Brain microvascular endothelial cell (primary cell): ENCODE data around the gene ISY1.
"Not testable (repeated sequence)": the region's sequence is repeated elsewhere in the genome, so short reads cannot be mapped to it uniquely, and the experiment has no call there.

ENCODE experiments used
- DNase-seq: peaks from one replicate; pipeline ENCODE4 v3.0.0-alpha.2; 2020
- H3K27ac ChIP-seq: fragments of 250-450 bp; sonication (Bioruptor Pico); 2 replicates; pipeline ENCODE4 v1.5.1; 2020; ENCODE audit warnings: mild to moderate bottlenecking, moderate library complexity
- H3K27me3 ChIP-seq: fragments of 250-450 bp; sonication (Bioruptor Pico); replicated peaks from 2 replicates; pipeline ENCODE4 v1.5.1; 2020; ENCODE audit warnings: mild to moderate bottlenecking
- H3K36me3 ChIP-seq: fragments of 250-450 bp; sonication (Bioruptor Pico); replicated peaks from 2 replicates; pipeline ENCODE4 v1.5.1; 2020; ENCODE audit warnings: mild to moderate bottlenecking
- H3K4me3 ChIP-seq: 2 replicates; pipeline ENCODE4 v1.5.1; 2011; ENCODE audit warnings: low read depth, mild to moderate bottlenecking, control low read depth, low read length, moderate library complexity
- in situ Hi-C: cut with HindIII; loops from 2 replicates; pipeline ENCODE4 v1.10.0; 2017; ENCODE audit warnings: low sequenced_read_pairs, low pct_ligation_motif_present
- TF ChIP-seq, protein P1 (sequence below): IDR thresholded peaks from 2 replicates; pipeline ENCODE4 v1.5.1; 2011; ENCODE audit warnings: low read depth, mild to moderate bottlenecking, moderate library complexity, low read length, control low read depth, inconsistent platforms; ENCODE audit errors: missing control alignments

The ISY1 gene

GRCh38 chr3:129112308-129113052, 48.4 kb downstream of the ISY1 start:
- peak; percentile 13 for DNase-seq
- in situ Hi-C loops: no loop called here
- H3K27me3 ChIP-seq: no peaks in the 10 kb centered on the region
- H3K36me3 ChIP-seq: peaks cover 20% of the 10 kb centered on the region
- no peak overlapping the region for H3K4me3 ChIP-seq
- no peak overlapping the region for H3K27ac ChIP-seq
- TF ChIP-seq, protein P1, sequence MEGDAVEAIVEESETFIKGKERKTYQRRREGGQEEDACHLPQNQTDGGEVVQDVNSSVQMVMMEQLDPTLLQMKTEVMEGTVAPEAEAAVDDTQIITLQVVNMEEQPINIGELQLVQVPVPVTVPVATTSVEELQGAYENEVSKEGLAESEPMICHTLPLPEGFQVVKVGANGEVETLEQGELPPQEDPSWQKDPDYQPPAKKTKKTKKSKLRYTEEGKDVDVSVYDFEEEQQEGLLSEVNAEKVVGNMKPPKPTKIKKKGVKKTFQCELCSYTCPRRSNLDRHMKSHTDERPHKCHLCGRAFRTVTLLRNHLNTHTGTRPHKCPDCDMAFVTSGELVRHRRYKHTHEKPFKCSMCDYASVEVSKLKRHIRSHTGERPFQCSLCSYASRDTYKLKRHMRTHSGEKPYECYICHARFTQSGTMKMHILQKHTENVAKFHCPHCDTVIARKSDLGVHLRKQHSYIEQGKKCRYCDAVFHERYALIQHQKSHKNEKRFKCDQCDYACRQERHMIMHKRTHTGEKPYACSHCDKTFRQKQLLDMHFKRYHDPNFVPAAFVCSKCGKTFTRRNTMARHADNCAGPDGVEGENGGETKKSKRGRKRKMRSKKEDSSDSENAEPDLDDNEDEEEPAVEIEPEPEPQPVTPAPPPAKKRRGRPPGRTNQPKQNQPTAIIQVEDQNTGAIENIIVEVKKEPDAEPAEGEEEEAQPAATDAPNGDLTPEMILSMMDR: no peak

DNA sequence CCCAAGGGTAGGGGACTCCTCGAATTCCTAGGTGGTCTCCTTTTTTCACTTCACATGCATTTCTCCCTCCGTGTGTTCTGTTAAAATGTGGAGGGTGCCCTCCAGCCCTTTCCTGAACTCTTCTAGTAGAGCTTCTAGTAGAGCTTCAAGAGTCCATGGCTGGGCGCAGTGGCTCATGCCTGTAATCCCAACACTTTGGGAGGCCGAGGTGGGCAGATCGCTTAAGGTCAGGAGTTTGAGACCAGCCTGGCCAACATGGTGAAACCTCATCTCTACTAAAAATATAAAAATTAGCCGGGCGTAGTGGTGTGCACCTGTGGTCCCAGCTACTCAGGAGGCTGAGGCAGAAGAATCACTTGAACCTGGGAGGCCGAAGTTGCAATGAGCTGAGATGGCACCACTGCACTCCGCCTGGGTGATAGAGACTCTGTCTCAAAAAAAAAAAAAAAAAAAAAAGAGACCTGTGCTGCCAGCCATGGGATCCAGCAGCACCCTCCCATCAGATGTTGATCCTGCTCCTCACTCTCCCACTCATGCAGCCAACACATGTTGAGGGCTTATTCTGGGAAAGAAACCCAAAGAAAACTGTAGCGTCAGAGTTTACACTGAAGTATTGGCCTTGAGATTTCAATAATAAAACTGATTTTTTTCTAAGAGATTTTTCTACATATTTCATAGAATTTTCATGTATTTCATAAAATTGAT, 49.6 kb downstream of the ISY1 start:
- H3K27ac ChIP-seq, DNase-seq, in situ Hi-C loops, H3K27me3 ChIP-seq, H3K4me3 ChIP-seq: not testable (repeated sequence)
- peaks cover 23% of the 10 kb centered on the region for H3K36me3 ChIP-seq

- in situ Hi-C loops: no loop called here
- no peak for DNase-seq
- Histone ChIP-seq H3K27me3 (no peaks in the 10 kb centered on the region), H3K27ac (no peak overlapping the region), H3K36me3 (peaks cover 13% of the 10 kb centered on the region), H3K4me3 (no peak overlapping the region)
- TF ChIP-seq, protein P1: no peak
Measured at GRCh38 chr3:129107793-129108192, 53.1 kb downstream of the ISY1 start.

DNA sequence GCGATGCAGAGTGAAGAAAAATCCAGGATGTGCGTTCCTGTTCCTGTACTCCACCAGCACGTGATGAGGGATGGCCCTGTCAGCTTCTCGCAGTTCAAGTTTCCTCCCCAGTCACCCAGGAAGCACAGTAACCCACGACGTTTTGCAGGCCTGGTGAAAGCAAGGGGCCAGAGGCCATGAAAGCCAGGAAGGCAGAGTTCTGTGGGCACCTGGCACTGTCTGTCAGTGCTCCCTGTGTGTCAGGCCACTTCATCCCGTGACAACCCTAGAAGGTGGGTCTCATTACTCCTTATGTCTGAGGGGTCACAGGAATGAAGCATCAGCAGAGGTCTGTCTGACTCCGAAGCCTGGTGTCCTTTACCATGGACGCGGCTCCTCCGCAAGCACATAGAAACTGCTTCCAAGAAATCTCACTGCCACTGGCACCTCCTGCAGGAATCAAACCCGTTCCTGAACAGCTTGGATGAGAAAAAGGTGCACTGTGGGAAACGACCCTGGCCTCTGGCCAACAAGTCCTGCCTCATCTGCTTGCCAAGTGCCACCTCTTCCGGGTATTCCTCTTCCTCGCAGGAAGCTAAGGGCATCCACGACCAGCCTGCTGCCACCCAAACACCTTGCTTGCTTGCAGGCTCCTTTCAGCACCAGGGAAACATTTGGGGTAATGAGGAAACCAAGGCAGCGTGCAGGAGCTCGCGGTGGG, 53.8 kb downstream of the ISY1 start:
- peaks cover 13% of the 10 kb centered on the region for H3K36me3 ChIP-seq
- in situ Hi-C loops: no loop called here
- no peak overlapping the region for H3K27ac ChIP-seq
- no peaks in the 10 kb centered on the region for H3K27me3 ChIP-seq
- DNase-seq: no peak
- TF ChIP-seq, protein P1: no peak
- no peak overlapping the region for H3K4me3 ChIP-seq

GRCh38 chr3:129106320-129106719, 54.5 kb downstream of the ISY1 start:
- H3K4me3 ChIP-seq: no peak overlapping the region
- no peak overlapping the region for H3K27ac ChIP-seq
- TF ChIP-seq, protein P1: no peak
- in situ Hi-C loops: no loop called here
- peaks cover 11% of the 10 kb centered on the region for H3K36me3 ChIP-seq
- no peaks in the 10 kb centered on the region for H3K27me3 ChIP-seq
- no peak for DNase-seq

- Histone ChIP-seq H3K27ac (no peak overlapping the region), H3K36me3 (peaks cover 11% of the 10 kb centered on the region), H3K4me3 (no peak overlapping the region), H3K27me3 (no peaks in the 10 kb centered on the region)
- DNase-seq: no peak
- TF ChIP-seq, protein P1: no peak
- in situ Hi-C loops: no loop called here
Measured at GRCh38 chr3:129105862-129106261, 55.0 kb downstream of the ISY1 start.
